ENCODE data around the gene TCTA. TPM values are rescaled to one million over a fixed set of nuclear protein-coding genes. Genes with fewer than 3 reads are reported as not detected.

The TCTA gene
- total and polyA plus RNA-seq, 2 of the 8 experiments (the other 6 are each of a cell fraction or from before 2014, with no cell fraction given): 6.2 to 11.0 TPM

- no peak for TF ChIP-seq CHD7 (IDR thresholded peaks at IDR 0.05; ENCODE audit: insufficient replicate concordance, low read length)
- no peak for TF ChIP-seq CEBPB (IDR thresholded peaks at IDR 0.05; ENCODE audit: low read depth, low read length)
- TF ChIP-seq SP4 (IDR thresholded peaks at IDR 0.05; ENCODE audit: low read length): no peak
- TF ChIP-seq SUZ12 (IDR thresholded peaks at IDR 0.05; ENCODE audit: low read length): no peak
Measured at GRCh38 chr3:49385617-49386016, 26.6 kb upstream of the TCTA start (continued).
